Prostate gland (tissue), 2 donors: ENCODE data around the gene GABRB3. TPM values are rescaled to one million over a fixed set of nuclear protein-coding genes. Genes with fewer than 3 reads are reported as not detected.

ENCODE experiments used
- DNase-seq: peaks from one replicate; pipeline ENCODE4 v3.0.0-alpha.2; 2019; ENCODE audit warnings: low spot score
- H3K27ac ChIP-seq, 2 donors: fragments of 200-600 bp; sonication (generic); 2 replicates each; pipeline ENCODE4 v1.5.1; 2017 to 2019
- H3K27me3 ChIP-seq: fragments of 200-600 bp; sonication (generic); replicated peaks from 2 replicates; pipeline ENCODE4 v1.5.1; 2019; ENCODE audit not compliant: insufficient read depth
- H3K36me3 ChIP-seq, 2 donors: fragments of 200-600 bp; sonication (generic); 1 replicate in 1 of 2; 2 replicates in 1 of 2; pipeline versions ENCODE4 v1.5.1 to v1.8.1; 2017 to 2019
- H3K4me1 ChIP-seq: fragments of 200-600 bp; sonication (generic); replicated peaks from 2 replicates; pipeline ENCODE4 v1.5.1; 2019
- H3K4me3 ChIP-seq, 2 donors: fragments of 200-600 bp; sonication (generic); 2 replicates each; pipeline ENCODE4 v1.5.1; 2017 to 2019
- H3K9me3 ChIP-seq: fragments of 200-600 bp; sonication (generic); 2 replicates; pipeline ENCODE4 v1.5.1; 2017
- CTCF ChIP-seq, 4 experiments: fragments of 200-600 bp in 2 of 4; fragments of 450-650 bp in 2 of 4; sonication (generic) in 2 of 4; IDR thresholded peaks; 1 replicate in 3 of 4; 2 replicates in 1 of 4; pipeline ENCODE4 v1.5.1; 2016 to 2019; ENCODE audit warnings: antibody characterized with exemption in 4 of 4, mild to moderate bottlenecking in 2 of 4, moderate library complexity in 2 of 4
- POLR2A ChIP-seq: fragments of 450-650 bp; IDR thresholded peaks from one replicate; pipeline ENCODE4 v1.6.1; 2016; ENCODE audit warnings: antibody characterized with exemption, mild to moderate bottlenecking
- POLR2AphosphoS5 ChIP-seq: sonication (generic); formaldehyde crosslinking; IDR thresholded peaks from one replicate; pipeline ENCODE4 v1.6.1; 2017; ENCODE audit warnings: antibody characterized with exemption
- WGBS: methylation state at CpG from one replicate; pipeline ENCODE4 v1.1.5; 2018; 5-methylcytosine and 5-hydroxymethylcytosine counted together
- intact Hi-C: fragments of 100-400 bp; cut with DNase I; formaldehyde crosslinking; loops from one replicate; pipeline ENCODE4 v1.14.2; 2022
- total RNA-seq, 2 donors: library from RNA; depleted of rRNA; stranded (reverse); fragments of >200 nt; gene quantifications; one replicate each; pipeline ENCODE4 v1.1.0, GENCODE V29; 2016

Gene GABRB3
- total RNA-seq, 2 donors from 2014 or later = 10.3 to 12.4 TPM

GRCh38 chr15:26766262-26766661 lies 6.6 kb downstream of the GABRB3 start:
- intact Hi-C loops = no loop called here
- H3K27me3 ChIP-seq = no peaks in the 10 kb centered on the region
- WGBS = 42% methylated on average over 1 of the region's 1 CpG

GRCh38 chr15:26759986-26760385 lies 12.9 kb downstream of the GABRB3 start:
- H3K27ac ChIP-seq = no peak overlapping the region
- H3K4me3 ChIP-seq = no peak overlapping the region
- H3K27me3 ChIP-seq = no peaks in the 10 kb centered on the region
- 51% methylated on average over 5 of the region's 5 CpGs for WGBS
- TF ChIP-seq POLR2A (no peak), CTCF (IDR thresholded peaks at IDR 0.05) (no peak), POLR2AphosphoS5 (no peak)
- intact Hi-C loops = no loop called here
- H3K36me3 ChIP-seq = no peaks in the 10 kb centered on the region
- no peak for DNase-seq
- no peaks in the 10 kb centered on the region for H3K9me3 ChIP-seq
- H3K4me1 ChIP-seq = no peaks in the 10 kb centered on the region

More at GRCh38 chr15:26766262-26766661, 6.6 kb downstream of the GABRB3 start:
- no peak overlapping the region for H3K4me3 ChIP-seq
- H3K36me3 ChIP-seq = no peaks in the 10 kb centered on the region
- no peak for DNase-seq
- H3K4me1 ChIP-seq = no peaks in the 10 kb centered on the region
- H3K9me3 ChIP-seq = no peaks in the 10 kb centered on the region
- TF ChIP-seq POLR2A = no peak
- no peak for TF ChIP-seq CTCF (IDR thresholded peaks at IDR 0.05)
- no peak for TF ChIP-seq POLR2AphosphoS5
- H3K27ac ChIP-seq = no peak overlapping the region

GRCh38 chr15:26758079-26758478 lies 14.8 kb downstream of the GABRB3 start:
- intact Hi-C loops = no loop called here

GRCh38 chr15:26757141-26757540 lies 15.7 kb downstream of the GABRB3 start:
- TF ChIP-seq POLR2AphosphoS5 (no peak), CTCF (IDR thresholded peaks at IDR 0.05) (no peak), POLR2A (no peak)
- Histone ChIP-seq H3K27me3 (no peaks in the 10 kb centered on the region), H3K36me3 (no peaks in the 10 kb centered on the region), H3K9me3 (no peaks in the 10 kb centered on the region), H3K4me1 (no peaks in the 10 kb centered on the region), H3K4me3 (no peak overlapping the region), H3K27ac (no peak overlapping the region)
- WGBS = 56% methylated on average over 8 of the region's 8 CpGs
- intact Hi-C loops = no loop called here
- DNase-seq = no peak

More at GRCh38 chr15:26758079-26758478, 14.8 kb downstream of the GABRB3 start:
- Histone ChIP-seq H3K4me1 (no peaks in the 10 kb centered on the region), H3K36me3 (no peaks in the 10 kb centered on the region), H3K4me3 (no peak overlapping the region), H3K27ac (no peak overlapping the region), H3K9me3 (no peaks in the 10 kb centered on the region), H3K27me3 (no peaks in the 10 kb centered on the region)
- no peak for DNase-seq
- 72% methylated on average over 4 of the region's 4 CpGs for WGBS
- TF ChIP-seq POLR2A (no peak), POLR2AphosphoS5 (no peak), CTCF (IDR thresholded peaks at IDR 0.05) (no peak)

GRCh38 chr15:26744894-26745293 lies 28.0 kb downstream of the GABRB3 start:
- no peaks in the 10 kb centered on the region for H3K27me3 ChIP-seq
- intact Hi-C loops = no loop called here
- H3K36me3 ChIP-seq = no peaks in the 10 kb centered on the region
- H3K4me1 ChIP-seq = no peaks in the 10 kb centered on the region
- H3K4me3 ChIP-seq = no peak overlapping the region
- 76% methylated on average over 7 of the region's 7 CpGs for WGBS
- no peaks in the 10 kb centered on the region for H3K9me3 ChIP-seq
- H3K27ac ChIP-seq = no peak overlapping the region
- DNase-seq = no peak
- TF ChIP-seq POLR2AphosphoS5 (no peak), CTCF (IDR thresholded peaks at IDR 0.05) (no peak), POLR2A (no peak)
